MCF 10A (cell line): ENCODE data around the gene CDK5R2. TPM values are rescaled to one million over a fixed set of nuclear protein-coding genes. Genes with fewer than 3 reads are reported as not detected.

Experiments
- Bru-seq: library from RNA; stranded (reverse); fragments of 400-500 nt; gene quantifications from one replicate; lab custom pipeline; 2021; lab: Mats Ljungman, UMichigan
- BruChase-seq, 2 experiments: library from RNA; stranded (reverse); fragments of 400-500 nt; gene quantifications; one replicate each; lab custom pipeline; 2021; lab: Mats Ljungman, UMichigan
- BruUV-seq: library from RNA; stranded (reverse); fragments of 400-500 nt; replicated peaks from 2 replicates; lab custom pipeline; 2021; lab: Mats Ljungman, UMichigan
- CTCF ChIA-PET: fragments of 300-600 bp; sonication (Branson Sonifier 250); formaldehyde crosslinking; extraction: SDS; loops from one replicate; lab custom pipeline; 2021; ENCODE audit warnings: antibody characterized with exemption, inconsistent platforms; lab: Yijun Ruan, JAX
- POLR2A ChIA-PET: fragments of 300-600, 350-650 bp; sonication (Branson Sonifier 250); formaldehyde crosslinking; extraction: SDS; loops from one replicate; lab custom pipeline; 2020; ENCODE audit warnings: antibody characterized with exemption, inconsistent platforms; lab: Yijun Ruan, JAX
- DNase-seq: peaks from one replicate; pipeline ENCODE4 v3.0.0-alpha.2; 2018; ENCODE audit not compliant: unreplicated experiment
- H3K27ac Mint-ChIP-seq: one replicate; pipeline ENCODE4 v1.8.0; 2022; ENCODE audit warnings: mild to moderate bottlenecking, low read depth, mixed read lengths; ENCODE audit not compliant: unreplicated experiment
- H3K27me3 Mint-ChIP-seq: one replicate; pipeline ENCODE4 v1.8.0; 2022; ENCODE audit warnings: mixed read lengths; ENCODE audit not compliant: insufficient read depth, unreplicated experiment
- H3K36me3 Mint-ChIP-seq: one replicate; pipeline ENCODE4 v1.8.0; 2022; ENCODE audit warnings: mild to moderate bottlenecking, moderate library complexity, mixed read lengths; ENCODE audit not compliant: insufficient read depth, unreplicated experiment
- H3K4me1 Mint-ChIP-seq: one replicate; pipeline ENCODE4 v1.8.0; 2022; ENCODE audit warnings: mixed read lengths; ENCODE audit not compliant: insufficient read depth, unreplicated experiment
- H3K4me3 Mint-ChIP-seq: one replicate; pipeline ENCODE4 v1.8.0; 2022; ENCODE audit warnings: mild to moderate bottlenecking, moderate library complexity, mixed read lengths; ENCODE audit not compliant: unreplicated experiment
- H3K9me3 Mint-ChIP-seq: one replicate; pipeline ENCODE4 v1.8.0; 2022; ENCODE audit warnings: mixed read lengths; ENCODE audit not compliant: unreplicated experiment
- intact Hi-C: fragments of 100-400 bp; cut with micrococcal nuclease; formaldehyde crosslinking; loops from 2 replicates; pipeline ENCODE4 v1.14.1; 2022
- long read RNA-seq: library from polyadenylated mRNA; stranded (forward); transcript quantifications from one replicate; pipeline ENCODE4 v2.0.0, GENCODE V29; 2022
- total RNA-seq: library from RNA; stranded (reverse); gene quantifications from 2 replicates; pipeline ENCODE4 v1.2.3, GENCODE V29; 2022
- TF ChIP-seq, protein P1 (sequence below): fragments of 200-600 bp; IDR thresholded peaks from one replicate; pipeline ENCODE4 v1.8.0; 2022; ENCODE audit warnings: antibody characterized with exemption, mild to moderate bottlenecking; ENCODE audit not compliant: unreplicated experiment

The CDK5R2 gene
- not detected in 2 replicates for total RNA-seq
- not detected for Bru-seq, nascent RNA
- BruChase-seq, experiment 1, labeled RNA remaining after a 6-hour chase, result not detected
- not detected for BruChase-seq, experiment 2, labeled RNA remaining after a 2-hour chase
- long read RNA-seq, result 0 reads

DNA sequence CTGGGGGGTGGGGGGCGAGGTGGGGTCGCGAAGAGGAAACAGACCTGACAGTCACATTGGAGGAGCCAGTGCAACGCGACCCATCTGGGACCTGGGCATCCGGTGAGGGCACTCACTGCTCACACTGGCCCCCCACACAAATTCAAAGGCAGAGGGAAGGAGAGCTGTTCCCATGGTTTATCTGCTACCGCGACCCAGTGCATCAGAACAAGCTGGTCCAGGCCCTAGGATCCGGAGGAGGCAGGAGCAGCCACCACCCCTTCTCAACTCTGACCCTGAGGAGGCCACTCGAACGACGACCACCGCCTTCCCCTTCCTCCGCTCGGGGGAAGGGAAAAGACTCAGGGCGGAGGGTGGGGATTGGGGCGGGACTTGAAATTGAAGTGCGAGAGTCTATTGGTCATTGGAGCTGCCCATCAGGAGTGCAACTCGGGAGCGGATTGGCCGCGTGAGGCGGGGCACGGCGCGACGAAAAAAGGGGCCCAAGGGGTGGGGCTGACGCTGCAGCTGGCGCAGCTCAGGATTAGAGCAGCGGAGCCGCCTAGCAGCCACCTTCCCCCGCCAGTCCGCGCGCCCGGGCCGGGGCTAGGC is at the start of gene CDK5R2:
TSS of gene CDK5R2 (plus strand) at position 526 of the 591 bp plus-strand sequence. CDS start 155 bp downstream, outside the sequence.
- intact Hi-C loops, result no loop called here
- Mint-ChIP-seq H3K36me3 (no peaks in the 10 kb centered on the region), H3K4me3 (peak within 1 kb of the TSS; percentile 70), H3K27me3 (peaks cover 80% of the 10 kb centered on the region), H3K4me1 (peaks cover 13% of the 10 kb centered on the region), H3K9me3 (no peaks in the 10 kb centered on the region), H3K27ac (no peak within 1 kb of the TSS)
- POLR2A ChIA-PET, result interaction anchor here (0.8 kb wide), 2 partner anchors 226 to 1750 kb away, joined by 3 read pairs; no protein-coding TSS in a partner anchor
- DNase-seq, result peak; percentile 82
- CTCF ChIA-PET, result interaction anchor here (0.5 to 2.5 kb wide), 4 partner anchors 24 to 160 kb away, joined by 3 to 10 read pairs (median 4); no protein-coding TSS in a partner anchor
- BruUV-seq, result no TSS peak
- TF ChIP-seq, protein P1, sequence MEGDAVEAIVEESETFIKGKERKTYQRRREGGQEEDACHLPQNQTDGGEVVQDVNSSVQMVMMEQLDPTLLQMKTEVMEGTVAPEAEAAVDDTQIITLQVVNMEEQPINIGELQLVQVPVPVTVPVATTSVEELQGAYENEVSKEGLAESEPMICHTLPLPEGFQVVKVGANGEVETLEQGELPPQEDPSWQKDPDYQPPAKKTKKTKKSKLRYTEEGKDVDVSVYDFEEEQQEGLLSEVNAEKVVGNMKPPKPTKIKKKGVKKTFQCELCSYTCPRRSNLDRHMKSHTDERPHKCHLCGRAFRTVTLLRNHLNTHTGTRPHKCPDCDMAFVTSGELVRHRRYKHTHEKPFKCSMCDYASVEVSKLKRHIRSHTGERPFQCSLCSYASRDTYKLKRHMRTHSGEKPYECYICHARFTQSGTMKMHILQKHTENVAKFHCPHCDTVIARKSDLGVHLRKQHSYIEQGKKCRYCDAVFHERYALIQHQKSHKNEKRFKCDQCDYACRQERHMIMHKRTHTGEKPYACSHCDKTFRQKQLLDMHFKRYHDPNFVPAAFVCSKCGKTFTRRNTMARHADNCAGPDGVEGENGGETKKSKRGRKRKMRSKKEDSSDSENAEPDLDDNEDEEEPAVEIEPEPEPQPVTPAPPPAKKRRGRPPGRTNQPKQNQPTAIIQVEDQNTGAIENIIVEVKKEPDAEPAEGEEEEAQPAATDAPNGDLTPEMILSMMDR, result no peak

DNA sequence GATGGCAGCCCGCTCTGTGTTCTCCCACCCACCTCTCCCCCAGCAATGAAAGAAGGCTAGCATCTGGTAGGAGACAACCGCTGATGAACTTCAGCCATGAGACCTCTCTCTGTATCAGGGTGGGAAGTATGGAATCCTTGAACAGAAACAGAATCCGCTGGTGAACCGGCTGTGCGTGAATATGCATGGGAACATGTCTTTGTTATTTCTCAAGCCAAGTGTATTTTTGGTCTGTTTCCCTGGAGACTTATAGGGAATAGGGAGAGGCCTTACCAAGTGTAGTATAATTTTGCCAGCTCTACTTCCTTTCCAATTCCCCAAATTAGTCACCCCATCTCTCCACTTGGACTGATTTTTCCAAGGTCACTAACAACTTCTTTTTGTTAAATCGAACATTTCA is 48.7 kb upstream of the CDK5R2 start:
- ChIA-PET CTCF (interaction anchor here (0.6 to 2.4 kb wide), 3 partner anchors 12 to 99 kb away, joined by 3 to 16 read pairs (median 12); no protein-coding TSS in a partner anchor), POLR2A (no interaction called here)
- no TSS peak for BruUV-seq
- TF ChIP-seq, protein P1, result no peak
- no peak overlapping the region for H3K27ac Mint-ChIP-seq
- peaks cover 14% of the 10 kb centered on the region for H3K27me3 Mint-ChIP-seq
- no peak overlapping the region for H3K4me3 Mint-ChIP-seq
- no peaks in the 10 kb centered on the region for H3K36me3 Mint-ChIP-seq
- peaks cover 6% of the 10 kb centered on the region for H3K4me1 Mint-ChIP-seq
- intact Hi-C loops, result no loop called here
- no peaks in the 10 kb centered on the region for H3K9me3 Mint-ChIP-seq
- DNase-seq, result no peak

DNA sequence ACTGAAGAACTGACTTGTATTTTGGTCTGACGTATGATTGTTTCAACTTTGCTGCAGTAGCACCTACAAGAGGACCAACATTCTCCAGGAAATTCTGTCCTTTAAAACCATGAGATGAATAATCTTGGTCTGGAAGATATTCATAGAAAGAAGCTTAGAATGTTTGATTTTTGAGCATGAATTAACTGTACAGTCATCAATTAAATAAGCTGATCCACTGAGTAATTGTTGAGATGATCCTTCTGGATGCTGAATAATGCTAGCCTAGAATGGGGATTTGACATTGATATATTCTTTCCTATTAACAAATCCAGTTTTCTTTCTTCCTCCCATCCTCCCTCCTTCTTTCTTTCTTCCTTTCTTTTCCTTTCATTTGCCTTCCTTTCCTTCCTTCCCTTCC is 39.0 kb upstream of the CDK5R2 start:
- TF ChIP-seq, protein P1, result no peak
- POLR2A ChIA-PET, result no interaction called here
- no peaks in the 10 kb centered on the region for H3K9me3 Mint-ChIP-seq
- DNase-seq, result no peak
- intact Hi-C loops, result no loop called here
- H3K27me3 Mint-ChIP-seq, result peaks cover 67% of the 10 kb centered on the region
- CTCF ChIA-PET, result interaction anchor here (0.6 kb wide), 2 partner anchors 15 to 358 kb away, joined by 3 to 4 read pairs; no protein-coding TSS in a partner anchor
- H3K36me3 Mint-ChIP-seq, result no peaks in the 10 kb centered on the region
- no peaks in the 10 kb centered on the region for H3K4me1 Mint-ChIP-seq
- no peak overlapping the region for H3K4me3 Mint-ChIP-seq
- BruUV-seq, result no TSS peak
- H3K27ac Mint-ChIP-seq, result no peak overlapping the region

DNA sequence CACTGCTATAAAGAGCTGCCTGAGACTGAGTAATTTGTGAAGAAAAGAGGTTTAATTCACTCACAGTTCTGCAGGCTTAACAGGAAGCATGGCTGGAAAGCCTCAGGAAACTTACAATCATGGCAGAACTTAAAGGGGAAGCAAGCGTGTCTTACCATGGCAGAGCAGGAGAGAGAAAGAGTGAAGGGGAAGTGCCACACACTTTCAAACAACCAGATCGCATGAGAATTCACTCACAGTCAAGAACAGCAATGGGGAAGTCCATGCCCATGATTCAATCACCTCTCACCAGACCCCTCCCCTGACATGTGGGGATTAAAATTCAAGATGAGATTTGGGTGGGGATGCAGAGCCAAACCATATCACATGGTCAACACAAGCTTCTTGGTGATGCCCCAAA is 34.7 kb upstream of the CDK5R2 start:
- intact Hi-C loops, result no loop called here
- POLR2A ChIA-PET, result no interaction called here
- CTCF ChIA-PET, result no interaction called here
- Mint-ChIP-seq H3K4me1 (no peaks in the 10 kb centered on the region), H3K27ac (no peak overlapping the region), H3K9me3 (no peaks in the 10 kb centered on the region), H3K4me3 (no peak overlapping the region), H3K27me3 (peaks cover 68% of the 10 kb centered on the region), H3K36me3 (peaks cover 7% of the 10 kb centered on the region)
- no TSS peak for BruUV-seq
- TF ChIP-seq, protein P1, result no peak
- DNase-seq, result no peak
